ENCODE measurements around the gene DDX24.

The DDX24 gene

DNA sequence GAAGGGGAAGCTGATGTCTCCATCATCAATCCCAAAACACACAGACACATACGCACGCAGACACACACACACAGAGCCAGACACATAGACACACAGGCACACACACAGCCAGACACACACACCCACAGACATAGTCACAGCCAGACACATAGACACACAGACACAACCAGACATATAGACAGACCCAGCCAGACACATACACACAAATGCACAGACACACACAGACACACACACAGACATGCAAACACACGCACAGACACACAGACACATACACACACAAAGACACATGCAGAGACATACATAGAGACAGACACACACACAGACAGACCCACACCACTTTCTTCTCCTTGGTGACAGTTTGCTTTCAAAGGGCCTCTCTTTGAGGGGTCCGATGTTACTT is 77.6 kb downstream of the DDX24 start:
- no peak for DNase-seq

DNA sequence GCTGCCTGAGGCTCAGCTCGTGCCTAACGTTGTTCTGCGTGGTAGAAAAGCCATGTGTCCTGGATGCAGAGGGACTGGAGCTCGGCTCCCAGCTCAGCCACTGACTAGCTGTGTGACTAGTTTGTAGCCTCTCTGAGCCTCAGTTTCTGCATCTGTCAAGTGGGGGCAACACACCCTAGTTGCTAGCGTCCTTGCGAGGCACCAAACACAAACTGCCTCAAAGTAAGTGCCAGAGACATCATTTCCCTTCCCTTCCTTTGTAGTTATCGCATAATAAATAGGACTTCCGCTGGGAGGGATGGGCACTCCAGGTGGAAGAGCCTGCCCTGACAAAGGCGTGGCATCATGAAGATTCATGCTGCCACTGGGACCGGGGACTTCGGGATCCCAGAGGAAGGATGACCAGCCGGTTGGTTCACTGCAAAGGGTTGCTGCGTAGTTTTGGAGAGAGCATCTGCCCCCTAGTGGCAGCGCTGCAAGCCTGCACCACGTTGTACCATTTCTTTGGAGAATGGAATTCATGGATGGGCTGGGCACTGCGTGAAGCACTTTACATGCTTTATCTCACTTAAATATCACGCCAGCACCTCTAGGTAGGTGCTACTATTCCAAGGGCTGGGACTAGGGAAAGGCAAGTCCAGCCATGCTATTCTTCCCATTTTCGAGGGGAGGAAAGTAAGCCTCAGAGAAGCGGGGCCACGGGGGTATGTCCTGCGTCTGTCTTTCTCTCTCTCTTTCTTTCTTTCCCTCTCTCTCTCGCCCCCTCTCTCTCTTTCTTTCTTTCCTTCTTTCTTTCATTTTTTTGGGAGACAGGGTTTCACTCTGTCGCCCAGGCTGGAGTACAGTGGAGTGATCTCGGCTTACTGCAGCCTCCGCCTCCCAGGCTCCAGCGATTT is 79.3 kb downstream of the DDX24 start:
- DNase-seq, result peak; percentile 68

DNA sequence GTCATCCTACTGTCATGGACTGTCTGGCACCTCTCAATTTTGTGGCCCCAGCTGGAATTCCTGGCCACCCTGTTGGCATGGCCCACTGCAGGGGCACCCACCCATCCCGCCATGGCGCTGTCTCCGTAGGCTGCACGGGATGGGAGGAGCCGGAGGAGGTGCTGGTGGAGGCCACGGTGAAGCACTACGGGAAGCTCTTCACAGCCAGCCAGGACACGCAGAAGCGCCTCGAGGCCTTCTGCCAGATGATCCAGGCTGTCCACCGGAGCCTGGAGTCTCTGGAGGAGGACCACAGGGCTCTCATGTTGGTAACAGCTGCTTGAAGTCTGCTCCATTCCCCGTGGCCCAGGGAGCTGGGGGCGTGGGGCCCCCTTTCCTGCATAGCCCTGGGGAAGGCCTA is 80.0 kb downstream of the DDX24 start:
- DNase-seq, result no peak

DNA sequence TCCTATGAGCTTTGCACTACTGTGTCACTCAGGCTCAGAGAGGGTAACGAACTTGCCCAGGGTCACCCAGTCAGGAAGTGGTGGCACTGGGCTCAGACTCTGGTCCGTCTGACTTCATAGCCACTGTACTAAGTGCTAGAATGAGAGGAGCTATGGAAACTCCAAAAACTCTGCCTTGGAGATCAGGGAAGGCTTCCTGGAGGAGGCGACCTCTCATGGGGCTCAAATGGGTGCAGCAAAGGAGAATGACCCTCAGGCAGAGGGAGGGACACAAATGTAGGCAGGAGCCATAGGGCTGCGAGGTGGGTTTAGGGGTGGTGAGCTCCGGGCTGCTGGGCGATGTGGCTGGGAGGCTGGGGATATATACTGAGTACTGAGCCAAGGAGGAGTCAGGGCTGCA is 80.7 kb downstream of the DDX24 start:
- DNase-seq, result no peak

- DNase-seq, result no peak
Observed at GRCh38 chr14:93999573-93999972, 81.4 kb downstream of the DDX24 start.

DNA sequence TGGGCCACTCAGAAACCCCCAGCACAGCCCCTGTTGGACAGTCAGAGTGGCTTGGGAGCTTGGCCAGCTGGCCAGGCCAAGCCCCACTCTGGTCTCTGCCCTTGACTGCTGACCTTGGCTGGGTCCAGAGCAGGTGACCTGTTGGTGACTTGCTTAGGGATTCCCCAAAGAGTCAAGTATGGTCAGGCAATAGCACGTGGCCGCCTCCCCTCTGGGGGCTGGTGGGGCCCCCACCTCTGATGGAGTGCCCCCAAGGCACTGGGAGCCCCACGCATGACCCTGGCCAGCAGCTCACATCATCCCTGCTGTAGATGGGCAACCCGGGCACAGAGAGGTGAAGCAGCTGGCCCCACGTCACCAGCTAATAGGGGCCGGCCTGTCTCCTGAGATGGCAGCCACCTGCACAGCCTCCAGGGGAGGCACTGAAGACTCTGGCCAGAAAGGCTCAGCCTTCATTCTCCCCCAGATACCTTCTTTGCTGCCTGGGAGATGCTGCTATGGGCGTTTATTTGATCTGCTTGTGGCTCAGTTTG is 82.1 kb downstream of the DDX24 start:
- DNase-seq, result no peak

All from right forelimb (tissue), 1 donor.